D341Med (cell line): ENCODE measurements around the gene TSPAN4.
A peak's percentile ranks its signal among the peaks of the same experiment; 100 is the strongest.

Experiments used
- DNase-seq: peaks from one replicate; pipeline ENCODE4 v3.0.0; 2012; ENCODE audit warnings: low spot score

TSPAN4 gene

DNA sequence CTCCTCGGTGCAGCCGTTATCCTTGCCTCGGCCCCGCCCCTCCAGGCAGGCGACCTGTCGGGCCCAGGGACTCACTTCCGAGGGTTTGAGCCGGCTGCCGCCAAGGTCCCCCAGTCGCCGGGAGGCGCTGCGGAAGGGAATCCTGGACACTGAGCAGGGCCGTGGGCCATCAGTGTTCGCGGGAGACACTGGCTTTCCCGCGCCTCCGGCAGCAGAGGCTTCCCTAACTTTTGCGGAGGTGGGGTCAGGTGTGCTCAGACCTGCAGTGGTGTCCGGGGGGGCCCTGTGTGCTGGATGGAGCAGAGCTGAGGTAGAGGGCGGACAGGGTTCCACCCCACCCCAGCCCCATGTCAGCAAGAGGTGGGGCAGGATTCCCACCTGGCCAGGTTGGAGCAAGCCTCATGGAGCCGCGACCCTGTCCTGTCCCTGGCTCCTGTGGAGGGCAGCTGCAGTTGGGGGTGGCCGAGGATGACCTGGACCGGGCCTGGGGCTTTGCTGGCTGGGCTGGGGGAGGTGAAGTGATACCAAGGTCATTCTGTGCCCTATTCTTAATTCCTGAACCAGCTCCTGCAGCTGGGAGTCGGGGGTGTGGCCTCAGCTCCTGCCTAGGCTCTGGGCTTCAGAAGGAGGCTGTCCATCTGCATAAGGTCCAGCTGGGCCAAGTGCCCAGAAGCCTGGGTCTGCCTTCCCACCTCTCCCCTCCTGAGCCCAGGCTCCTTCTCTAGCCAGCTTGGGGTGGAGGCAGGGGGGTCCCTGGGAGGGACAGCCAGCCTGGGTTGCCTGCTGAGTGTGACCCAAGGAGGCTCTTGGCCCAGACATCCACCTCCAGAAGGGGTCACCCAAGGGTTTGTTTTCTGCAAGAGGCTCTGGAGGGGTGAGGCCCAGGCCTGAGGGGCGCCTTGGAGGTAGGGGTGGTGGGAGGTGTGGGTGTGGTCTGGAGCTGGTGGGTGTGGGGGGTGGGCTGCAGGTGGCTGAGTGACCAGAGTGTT lies 8.4 kb downstream of the TSPAN4 start:
- DNase-seq: peak; percentile 70

DNA sequence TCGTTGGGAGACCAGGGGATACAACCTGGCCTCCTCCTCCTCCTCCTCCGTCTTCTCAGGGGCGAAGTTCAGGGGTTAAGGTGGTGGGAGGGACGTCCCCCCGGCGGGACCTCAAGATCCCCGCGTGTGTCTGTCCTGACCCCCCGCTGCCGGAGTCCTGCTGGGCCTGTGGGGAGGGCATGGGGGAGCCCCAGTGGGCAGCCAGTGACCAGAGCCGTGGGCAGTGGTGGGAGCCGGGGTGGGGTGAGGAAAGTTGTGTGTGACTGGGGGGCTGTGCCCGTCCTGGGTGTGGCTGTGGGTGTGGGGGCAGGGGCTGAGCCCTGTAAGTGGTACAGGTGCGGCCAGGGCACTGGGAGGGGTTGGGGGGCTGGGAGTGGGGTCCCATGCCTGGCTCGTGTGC lies 10.1 kb downstream of the TSPAN4 start:
- no peak for DNase-seq

DNA sequence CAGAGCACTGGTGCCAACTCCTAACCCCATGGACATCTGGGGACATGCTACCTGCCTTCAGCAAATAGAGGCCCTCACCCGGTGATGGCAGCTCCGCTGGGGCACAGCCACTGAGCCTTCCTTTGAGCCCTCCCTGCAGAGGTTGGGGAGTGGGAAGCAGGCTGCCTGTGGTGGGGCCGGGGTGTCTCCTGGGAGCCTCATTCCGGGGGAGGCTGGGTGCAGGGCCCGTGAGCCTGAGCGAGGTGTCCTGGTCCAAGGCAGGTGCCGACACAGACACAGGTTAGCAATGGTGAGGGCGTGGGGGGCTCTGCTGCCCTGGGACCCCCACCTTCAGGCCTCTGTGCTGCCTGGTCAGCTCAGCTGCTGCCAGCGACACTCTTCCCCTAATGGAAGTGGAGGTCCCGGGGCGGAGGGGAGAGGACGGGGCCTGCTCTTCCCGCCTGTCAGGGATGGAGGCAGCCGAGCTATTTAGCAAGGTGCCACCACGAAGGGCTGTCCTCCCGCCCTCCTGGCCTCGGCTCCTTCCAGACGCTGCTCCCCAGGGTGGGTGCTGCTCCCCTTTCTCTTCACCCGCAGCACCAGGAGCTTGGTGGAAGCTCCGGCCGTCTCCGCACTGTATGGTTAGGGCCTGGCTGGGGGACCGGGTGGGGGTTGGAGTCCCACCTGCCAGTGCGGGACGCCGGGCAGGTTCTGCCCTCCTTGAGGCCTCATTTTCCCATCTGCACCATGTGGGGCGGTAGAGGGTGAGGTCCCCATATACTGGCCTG lies 11.2 kb downstream of the TSPAN4 start:
- no peak for DNase-seq

DNA sequence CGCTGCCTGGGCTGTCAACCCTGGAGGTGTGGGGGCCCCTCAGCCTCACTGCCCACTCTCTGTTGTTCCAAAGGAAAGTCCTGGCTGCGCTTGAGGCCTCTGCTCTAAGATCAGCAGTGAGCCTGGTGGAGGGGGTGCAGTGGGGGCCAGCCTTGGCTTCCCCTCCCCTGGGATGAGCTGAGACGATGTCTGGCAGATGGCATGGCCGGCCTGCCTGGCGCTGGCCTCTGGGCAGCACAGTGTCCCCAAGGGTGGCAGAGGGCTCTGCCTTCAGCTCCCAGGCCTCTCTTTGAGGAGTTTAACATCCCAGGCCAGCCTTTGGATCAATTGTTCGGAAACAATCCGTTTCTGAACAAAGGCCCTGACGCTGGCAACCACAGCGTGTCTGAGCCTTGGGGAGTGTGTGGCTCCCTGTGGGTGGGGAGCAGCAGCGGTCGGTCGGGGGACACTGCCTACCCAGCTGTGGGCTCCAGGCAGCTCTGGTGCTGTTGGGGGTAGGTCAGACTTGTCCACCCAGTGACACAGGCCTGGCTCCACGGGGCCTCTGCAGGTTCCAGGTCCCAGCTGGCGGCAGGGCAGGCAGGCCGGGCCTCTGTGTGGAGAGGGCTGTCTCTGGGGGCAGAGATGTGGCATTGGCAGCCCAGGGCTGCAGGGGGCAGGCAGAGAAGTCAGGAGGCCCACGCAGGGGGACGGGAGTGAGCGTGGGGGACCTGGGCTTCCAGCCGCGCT lies 12.1 kb downstream of the TSPAN4 start:
- no peak for DNase-seq

DNA sequence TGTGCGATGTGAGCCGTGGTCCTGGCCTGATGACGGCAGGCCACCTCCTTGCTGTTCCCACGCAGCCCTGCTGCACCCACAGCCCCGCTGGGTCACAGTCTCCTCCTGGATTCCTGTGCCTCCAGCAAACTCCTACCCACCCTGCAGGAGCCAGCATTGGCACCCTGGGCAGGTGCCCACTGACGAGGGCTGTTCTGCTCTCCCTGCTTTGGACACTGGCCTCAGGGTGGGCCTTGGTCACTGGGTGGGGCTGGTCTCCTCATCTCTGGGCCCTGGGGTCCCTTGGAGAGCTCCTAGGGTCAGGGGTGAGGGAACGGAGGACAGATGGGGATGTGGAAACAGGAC lies 12.7 kb downstream of the TSPAN4 start:
- DNase-seq: no peak

DNA sequence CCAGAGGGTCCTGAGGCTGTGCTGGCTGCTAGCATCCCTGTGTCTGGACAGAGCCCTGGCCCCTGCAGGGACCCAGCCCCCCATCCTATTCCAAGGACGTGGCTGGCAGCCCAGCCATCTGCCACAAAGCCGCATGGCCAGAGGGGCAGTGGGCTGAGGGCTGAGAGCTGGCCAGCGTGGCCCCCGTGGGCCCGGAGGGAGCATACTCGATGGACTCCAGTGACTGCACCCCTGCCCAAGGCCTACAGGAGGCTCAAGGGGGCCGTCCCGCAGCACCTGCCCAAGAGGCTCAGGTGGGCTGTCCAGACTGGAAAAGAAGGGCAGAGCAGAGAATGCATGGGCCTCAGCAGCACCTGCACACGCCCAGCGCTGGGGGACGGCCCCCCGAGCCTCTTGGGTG lies 13.1 kb downstream of the TSPAN4 start:
- DNase-seq: no peak

- DNase-seq: no peak
Measured at GRCh38 chr11:856397-856796, 13.7 kb downstream of the TSPAN4 start.

GRCh38 chr11:858053-858761 lies 15.6 kb downstream of the TSPAN4 start:
- DNase-seq: no peak

DNA sequence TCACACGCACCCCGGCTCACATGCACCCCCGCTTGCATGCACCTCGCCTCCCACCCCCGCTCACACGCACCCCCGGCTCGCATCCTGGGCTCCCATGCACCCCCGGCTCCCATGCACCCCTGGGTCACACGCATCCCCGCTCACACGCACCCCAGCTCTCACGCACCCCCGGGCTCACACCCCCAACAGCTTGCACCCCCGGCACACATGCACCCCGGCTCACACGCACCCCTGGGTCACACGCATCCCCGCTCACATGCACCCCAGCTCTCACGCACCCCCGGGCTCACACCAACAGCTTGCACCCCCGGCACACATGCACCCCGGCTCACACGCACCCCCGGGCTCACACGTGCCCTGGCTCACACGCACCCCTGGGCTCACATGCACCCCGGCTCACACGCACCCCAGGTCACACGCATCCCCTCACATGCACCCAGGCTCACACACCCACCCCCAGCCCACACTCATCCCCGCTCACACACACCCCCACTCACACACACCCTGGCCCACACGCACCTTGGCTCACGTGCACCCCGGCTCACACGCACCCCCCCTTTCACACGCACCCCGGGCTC lies 16.2 kb downstream of the TSPAN4 start:
- DNase-seq: no peak

- peak; percentile 93 for DNase-seq
Measured at GRCh38 chr11:859394-860131, 16.9 kb downstream of the TSPAN4 start.

- DNase-seq: no peak
Measured at GRCh38 chr11:860234-861104, 17.8 kb downstream of the TSPAN4 start.

- no peak for DNase-seq
Measured at GRCh38 chr11:861105-861479, 18.4 kb downstream of the TSPAN4 start.

DNA sequence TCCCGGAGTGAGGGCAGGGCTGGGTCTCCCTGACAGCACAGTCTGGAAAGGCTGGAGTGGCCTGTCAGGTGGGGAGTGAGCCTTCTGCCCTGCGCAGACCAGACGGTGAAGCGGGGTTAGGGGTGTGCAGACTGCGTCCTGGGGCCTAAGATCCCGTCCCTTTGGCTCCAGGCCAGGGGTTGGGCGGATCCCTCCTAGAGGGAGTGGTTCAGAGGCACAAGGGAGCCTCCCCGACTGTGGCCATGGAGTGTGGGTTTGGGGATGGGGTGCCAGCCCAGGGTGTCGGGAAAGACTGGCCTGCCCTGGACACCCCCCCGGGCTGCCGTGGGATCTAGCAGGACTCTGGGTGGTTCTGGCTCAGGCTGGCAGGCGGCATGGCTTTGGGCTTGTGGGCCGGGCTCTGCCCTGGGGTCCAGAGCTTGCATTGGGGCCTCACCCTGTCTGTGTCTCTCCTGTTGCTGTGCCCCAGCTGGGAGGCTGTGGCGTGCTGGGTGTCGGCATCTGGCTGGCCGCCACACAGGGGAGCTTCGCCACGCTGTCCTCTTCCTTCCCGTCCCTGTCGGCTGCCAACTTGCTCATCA lies 19.5 kb downstream of the TSPAN4 start:
- DNase-seq: no peak

GRCh38 chr11:862696-863022 lies 20.0 kb downstream of the TSPAN4 start:
- no peak for DNase-seq

- peak; percentile 60 for DNase-seq
Measured at GRCh38 chr11:863023-863909, 20.6 kb downstream of the TSPAN4 start.

DNA sequence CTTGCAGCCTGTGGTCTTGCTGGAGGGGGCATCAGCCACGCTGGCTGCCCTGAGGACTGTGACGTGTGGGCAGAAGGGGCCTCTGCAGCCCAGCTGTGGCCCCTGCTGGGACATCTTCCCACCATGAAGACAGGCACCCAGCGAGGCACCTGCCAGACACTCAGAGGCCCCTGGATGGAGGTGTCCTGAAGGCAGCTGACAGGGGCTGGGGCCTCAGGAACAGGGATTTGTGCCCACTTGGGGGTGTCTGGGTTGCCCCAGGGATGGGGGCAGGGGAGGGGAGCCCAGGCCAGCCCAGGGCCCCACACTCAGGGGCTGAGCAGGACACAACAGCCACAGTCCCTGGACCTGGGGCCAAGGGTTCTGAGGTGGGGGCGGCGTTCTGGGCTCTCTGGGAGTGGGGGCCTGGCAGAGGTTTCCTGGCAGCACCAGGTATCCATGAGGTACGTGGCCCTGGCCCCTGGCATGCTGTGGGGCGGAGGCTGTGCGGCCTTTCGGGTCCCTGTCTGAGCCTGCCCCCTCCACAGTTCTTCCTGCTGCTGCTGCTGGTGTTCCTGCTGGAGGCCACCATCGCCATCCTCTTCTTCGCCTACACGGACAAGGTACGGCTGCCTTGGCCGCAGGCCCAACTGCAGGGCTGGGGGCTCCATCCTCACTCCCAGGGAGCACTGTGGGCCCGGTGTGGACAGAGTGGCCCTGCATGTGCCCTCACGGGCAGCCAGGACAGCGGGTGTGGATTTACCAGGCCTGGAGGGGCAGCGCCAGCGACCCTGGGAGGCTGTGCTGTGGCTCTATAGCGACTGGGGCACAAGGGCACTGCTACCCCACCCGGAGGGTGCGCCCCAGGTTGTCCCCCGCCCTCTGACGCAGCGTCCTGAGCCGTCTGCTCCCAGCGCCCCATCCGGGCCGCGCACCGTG lies 21.5 kb downstream of the TSPAN4 start:
- DNase-seq: no peak

DNA sequence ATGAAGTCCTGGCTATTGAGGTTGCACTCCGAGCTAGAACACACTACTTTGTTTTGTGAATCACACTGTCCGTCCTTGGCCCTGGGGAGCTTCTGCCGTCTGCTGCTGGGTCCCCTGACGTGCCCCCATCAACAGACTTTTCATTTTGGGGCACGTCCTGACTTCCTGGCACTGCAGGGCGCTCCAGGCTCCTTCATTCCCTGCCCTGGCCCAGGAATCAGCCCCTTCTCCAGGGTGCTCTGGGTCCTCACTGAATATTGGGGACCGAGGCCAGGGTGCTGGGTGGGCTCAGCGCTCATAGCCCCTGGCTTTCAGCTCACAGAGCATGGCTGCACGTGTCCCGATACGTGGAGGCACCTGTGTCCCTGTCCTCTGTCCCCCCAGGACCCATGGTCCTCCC lies 22.2 kb downstream of the TSPAN4 start:
- no peak for DNase-seq
